Thyroid gland (tissue), 4 donors: ENCODE results near the gene EXD3.

Source experiments
- CTCF ChIP-seq, 6 experiments: fragments of 200-600 bp in 3 of 6; fragments of 450-650 bp in 3 of 6; sonication (generic) in 3 of 6; IDR thresholded peaks; one replicate each; pipeline ENCODE4 v1.5.1; 2016 to 2019; ENCODE audit warnings: antibody characterized with exemption in 6 of 6, mild to moderate bottlenecking in 2 of 6, inconsistent platforms in 1 of 6, moderate library complexity in 1 of 6
- POLR2A ChIP-seq, 2 donors: fragments of 450-650 bp; IDR thresholded peaks; one replicate each; pipeline ENCODE4 v1.6.1; 2017; ENCODE audit warnings: antibody characterized with exemption in 2 of 2, mild to moderate bottlenecking in 2 of 2, moderate library complexity in 1 of 2

GRCh38 chr9:137459152-137459600 is 36.2 kb upstream of the EXD3 start, which contains the start of gene NSMF:
- TF ChIP-seq CTCF (IDR thresholded peaks at IDR 0.05) (no peak), POLR2A (IDR thresholded peaks at IDR 0.05) (peak; percentile 59 to 85)
